HG03342 (cell line): Measurements from ENCODE around the gene PIP5K1B.

ENCODE experiments used
- ATAC-seq: cut with Tn5 transposase; IDR thresholded peaks from one replicate; pipeline ENCODE4 v1.9.1; 2021; ENCODE audit warnings: mild to moderate bottlenecking, moderate library complexity; ENCODE audit not compliant: unreplicated experiment

Gene PIP5K1B

DNA sequence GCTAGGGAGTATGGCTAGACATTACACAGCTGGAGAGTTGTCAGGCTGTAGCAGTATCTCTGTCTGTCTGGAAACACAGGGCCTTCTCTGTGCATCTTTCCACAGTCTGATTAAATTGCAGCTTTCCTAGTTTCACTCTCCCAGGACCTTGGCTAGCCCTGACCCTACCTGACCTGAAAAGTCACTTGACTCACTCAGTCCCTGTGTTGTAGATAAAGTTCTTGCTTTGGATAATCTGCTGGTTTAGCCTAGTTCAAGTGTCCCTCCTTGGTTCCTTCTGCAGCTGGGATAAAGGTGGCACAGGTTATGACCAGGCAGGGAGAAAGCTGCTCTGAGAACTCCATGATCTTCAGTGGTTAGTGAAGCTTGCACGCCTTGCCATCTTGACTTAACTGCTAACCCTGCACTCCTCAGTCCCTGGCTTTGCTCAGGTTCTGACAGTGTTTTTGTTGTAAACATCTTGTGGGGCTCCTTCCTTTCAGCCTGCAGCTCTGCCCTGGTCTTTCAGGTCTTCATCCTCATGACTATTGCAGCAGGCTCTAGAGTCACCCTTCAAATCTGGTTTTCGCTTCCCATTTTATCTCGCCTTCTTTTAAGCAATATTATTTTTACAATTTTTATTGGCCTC, 101.0 kb downstream of the PIP5K1B start:
- ATAC-seq = no peak

DNA sequence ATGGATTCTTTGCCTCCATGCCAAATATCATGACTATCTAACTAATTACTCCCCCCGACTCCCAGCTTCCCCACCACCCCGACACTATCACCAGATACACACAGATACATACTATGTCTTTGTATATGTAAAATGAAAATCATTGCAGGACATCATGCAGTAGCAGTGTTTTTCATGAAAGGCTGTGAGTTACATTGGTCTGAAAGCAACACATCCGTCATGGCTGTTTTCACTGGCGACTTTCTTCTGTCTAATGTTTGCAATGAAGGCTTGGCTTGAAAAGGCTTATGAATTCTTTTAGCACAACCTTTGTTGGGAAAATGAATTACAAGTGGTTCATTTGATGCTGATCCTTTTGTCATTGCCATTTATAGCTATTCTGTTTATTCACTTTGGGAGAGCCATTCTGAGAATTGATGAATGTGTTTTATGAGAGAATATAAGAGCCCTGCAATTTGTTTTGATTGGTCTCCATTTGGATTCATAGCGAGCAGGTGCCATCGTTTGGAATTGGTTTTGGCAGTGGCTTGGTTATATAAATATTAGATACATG, 103.4 kb downstream of the PIP5K1B start:
- ATAC-seq = no peak

DNA sequence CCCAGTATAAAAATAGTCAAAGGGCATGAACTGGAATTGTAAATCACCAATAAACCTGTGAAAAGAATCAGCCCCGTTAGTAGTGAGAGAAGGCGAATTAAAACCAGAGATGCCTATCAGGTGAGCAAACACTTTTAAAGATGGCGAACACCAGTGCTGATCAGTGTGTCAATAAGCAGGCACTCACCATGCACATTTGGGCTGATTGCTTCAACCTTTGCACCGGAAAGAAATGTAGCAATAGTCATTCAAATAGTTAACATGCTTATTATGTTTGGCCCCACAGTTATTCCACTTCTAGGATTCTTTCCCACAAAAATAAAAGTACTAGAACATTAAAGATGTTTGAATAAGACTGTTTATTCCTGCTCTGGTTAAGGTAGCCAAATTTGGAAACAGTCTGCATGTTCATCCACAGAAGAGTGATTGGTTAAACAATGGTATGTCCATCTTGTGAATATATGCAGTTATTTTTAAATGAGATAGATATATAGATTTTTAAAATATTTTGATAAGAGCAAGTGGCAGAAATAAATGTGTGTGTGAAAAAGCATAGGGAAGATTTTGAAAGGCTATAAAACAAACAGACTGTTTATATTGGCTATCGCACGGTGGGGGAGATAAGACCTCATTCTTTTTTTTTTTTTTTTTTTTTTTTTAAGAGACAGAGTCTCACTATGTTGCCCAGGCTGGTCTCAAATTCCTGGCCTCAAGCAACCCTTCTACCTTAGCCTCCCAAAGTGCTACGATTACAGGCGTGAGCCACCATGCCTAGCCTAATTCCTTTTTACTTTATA, 112.2 kb downstream of the PIP5K1B start:
- no peak for ATAC-seq

DNA sequence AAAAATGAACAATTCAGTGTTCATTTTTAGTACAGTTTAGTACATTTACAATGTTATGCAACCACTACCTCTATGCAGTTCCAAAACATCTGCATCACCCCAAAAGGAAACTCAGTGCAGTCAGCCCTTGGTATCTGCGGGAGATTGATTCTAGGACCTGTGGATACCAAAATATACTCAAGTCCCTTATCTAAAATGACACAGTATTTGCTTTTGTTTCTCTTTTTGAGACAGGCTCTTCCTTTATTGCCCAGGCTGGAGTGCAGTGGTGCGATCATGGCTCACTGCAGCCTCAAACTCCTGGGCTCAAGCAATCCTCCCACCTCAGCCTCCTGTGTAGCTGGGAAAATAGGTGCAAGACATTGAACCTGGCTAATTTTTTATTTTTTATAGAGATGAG, 114.0 kb downstream of the PIP5K1B start:
- no peak for ATAC-seq

DNA sequence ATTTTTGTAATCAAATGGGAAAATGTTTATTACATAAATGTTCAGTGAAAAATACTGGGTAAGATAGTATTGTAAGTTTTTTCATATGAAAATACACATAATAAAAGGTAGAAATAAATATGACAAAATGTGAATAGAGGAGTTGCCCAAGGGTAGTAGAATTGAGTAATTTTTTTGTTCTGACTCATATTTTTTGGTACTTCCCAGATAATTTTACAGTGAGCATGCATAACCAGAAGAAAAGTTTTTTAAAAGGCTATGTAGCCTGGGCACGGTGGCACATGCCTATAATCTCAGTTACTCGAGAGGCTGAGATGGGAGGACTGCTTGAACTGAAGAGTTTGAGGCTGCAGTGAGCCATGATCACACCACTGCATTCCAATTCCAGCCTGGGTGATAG, 116.9 kb downstream of the PIP5K1B start:
- ATAC-seq = no peak

DNA sequence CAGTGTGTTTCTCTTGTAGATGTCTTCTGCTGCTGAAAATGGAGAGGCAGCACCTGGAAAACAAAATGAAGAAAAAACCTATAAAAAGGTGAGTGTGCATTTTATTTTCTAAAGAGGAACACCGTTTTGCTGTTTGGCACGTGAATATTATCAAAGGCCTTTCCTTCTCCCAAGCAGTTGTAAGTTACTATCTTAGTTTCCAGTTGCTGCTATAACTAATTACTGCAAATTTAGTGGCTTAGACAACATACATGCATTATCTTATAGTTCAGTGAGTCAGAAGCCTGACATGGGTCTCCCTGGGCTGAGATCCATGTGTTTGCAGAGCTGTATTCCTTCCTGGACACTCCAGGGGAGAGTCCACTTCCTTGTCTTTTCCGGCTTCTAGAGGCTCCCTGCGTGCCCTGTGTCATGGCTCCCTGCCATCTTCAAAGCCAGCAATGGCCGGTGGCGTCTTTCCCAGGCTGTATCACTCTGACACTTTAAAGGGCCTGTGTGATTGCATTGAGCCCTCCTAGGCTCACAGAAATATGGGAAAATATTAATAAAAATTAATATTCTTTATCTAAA, 117.6 kb downstream of the PIP5K1B start:
- ATAC-seq = no peak

DNA sequence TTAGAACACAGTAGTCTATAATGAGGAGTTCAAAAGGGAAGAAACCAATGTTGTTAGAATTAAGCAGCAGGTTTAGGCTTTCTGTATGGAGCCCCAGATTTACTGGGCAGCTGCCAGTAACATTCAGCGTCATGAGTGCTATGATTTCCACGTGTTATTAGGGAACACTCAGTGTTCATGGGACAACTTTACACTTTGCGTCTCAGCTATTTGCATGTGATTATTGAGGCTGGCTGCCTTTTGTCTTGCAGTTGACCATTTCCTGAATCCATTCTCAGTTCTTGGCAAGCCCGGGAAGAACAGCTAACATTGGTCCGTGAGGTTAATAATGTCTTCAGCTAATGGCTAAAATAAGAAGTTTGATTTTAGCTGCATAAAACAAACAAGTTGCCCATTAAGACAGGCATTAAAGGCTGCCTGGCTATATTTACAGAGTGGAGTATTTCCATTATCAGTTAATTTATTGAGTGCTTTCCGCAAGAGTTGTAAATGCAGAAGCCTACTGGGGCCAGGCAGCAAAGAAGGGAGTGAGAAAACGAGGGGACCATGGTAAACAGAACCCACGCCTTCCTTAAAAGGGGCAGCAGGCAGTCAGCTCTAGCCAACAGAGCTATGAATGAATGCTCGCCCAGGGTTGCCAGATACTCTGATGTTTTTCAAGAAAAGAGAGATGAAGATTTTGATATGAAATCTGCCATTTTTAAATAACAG, 120.9 kb downstream of the PIP5K1B start:
- no peak for ATAC-seq

DNA sequence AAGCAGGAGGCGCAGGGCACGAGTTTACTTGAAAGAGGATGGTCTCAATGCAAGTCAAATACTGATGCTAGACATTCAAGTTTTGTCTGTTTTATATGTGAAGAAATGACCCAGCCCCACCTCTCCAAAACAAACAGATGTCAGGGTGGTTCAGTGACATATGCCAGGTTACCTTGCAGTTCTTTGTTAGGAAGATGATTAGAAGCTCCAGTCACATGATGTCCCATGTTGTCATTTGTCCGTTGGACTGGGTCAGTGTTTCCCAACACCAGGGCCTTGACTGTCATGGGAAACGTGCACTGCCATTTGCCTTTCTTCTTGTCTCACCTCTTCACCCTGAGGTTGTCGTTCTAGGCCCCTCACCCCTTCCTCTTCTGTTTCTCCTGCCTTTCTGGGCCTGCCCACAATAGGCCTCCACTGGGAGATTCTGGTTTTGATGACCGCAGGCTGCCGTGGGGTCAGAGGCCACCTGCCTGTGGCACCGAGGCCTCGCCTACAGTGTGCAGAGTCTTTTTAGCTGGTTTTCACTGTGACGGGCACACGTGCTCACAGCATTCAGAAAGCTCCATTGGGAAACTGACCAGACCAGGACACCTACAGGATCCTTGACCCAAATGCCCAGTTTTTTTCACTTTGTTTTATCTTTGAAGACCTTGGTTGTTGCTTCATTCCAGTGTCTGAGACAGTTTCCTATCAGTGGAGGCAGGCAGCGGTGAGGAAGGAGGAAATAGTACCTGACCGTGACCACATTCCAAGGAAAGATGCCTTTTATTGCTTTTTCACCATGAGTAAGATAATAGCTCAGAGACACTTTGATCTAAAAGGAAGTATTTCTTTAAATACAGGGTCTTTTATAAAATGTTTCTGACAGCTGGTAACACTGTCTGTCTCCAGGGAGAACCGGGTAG, 123.1 kb downstream of the PIP5K1B start:
- no peak for ATAC-seq

DNA sequence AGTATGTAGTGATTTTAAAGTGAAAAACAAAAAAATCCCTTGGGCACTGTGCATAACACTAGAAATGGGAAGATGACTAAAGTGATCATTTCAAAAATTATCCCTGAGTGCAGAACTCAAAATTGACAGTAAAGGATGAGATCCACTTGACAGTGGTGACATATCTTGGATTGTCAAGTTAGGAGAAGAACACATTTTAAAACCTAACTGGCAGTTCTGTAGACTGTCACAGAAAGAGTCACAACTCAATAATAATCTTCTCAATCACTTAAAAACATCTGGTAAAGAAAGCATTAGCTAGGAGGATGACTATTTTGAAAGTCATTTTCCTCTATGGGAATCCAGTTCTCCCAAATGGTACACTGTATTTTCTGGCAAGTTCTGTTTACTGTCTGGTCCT, 127.1 kb downstream of the PIP5K1B start:
- ATAC-seq = no peak

DNA sequence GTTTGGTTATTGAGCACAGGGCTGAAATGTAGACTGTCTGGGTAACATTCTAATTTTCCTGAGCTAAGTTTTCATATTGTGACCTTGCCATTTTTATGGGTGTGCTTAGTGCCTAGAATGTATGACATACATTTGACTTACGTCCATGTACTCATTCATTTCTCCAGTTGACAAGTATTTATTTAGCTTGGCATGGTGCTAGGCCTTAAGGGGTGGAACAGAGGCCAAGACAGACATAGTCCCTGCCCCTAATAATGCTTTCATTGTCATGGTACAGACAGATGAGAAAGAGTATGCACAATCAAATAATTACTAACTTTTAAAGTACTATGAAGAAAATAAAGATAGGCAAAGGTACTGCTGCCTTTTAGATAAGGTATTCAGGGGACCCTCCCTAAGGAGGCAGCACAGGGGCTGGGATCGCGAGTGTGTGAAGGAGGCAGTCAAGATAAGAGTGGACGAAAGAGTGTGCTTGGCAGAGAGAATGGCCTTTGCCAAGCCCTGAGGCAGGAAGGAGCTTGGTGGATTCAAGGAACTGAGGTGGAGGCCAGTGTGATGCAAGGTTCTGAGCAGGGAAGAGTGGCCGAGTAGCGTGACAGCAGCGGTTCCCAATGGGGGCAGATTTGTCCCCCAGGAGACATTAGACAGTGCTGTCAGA, 128.0 kb downstream of the PIP5K1B start:
- ATAC-seq = no peak

DNA sequence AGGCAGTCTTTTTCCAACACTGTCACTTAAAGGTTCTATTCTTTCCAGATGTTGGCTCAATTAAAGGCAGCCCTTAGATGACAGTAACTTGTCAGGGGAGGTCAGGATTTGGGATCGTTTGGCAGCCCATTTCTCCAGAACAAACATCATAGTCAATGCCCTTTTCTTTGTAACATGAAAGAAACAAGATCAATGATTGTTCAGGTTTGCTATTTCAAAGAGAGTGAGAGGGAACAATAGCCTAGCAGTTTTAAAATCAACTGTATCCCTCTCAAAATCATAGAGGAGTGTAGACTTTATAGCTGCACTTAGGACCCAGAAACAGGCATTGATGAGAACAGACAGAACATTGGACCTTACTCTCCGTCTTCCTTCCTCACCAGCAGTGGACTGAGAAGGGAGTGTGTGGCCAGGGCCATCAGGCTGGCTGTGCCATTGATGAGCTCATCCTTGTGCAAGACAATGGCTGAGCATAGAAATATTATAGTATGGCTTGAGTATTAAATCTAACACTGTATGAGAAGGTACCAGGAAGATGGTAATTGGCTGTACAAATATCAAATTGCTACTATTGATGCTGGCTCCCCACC, 130.0 kb downstream of the PIP5K1B start:
- no peak for ATAC-seq

DNA sequence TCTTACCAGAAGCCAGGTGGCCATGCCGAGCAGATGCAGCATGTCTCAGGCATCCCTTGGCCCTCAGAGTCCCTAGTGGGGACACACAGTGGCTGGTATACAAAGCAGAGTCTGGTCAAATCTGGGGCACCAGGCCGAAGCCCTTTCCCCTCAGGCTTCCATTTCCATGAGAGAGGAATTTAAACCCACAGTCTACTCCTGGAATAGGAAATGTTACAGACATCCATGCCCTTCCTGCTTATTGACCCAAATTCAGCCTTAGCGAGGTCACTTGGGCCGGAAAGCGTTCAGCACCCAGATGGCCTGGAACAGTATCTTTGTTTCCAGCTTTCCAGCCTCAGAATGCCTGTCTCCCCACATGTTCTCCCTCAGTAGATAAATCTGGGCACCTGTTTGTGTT, 131.7 kb downstream of the PIP5K1B start:
- ATAC-seq = no peak

DNA sequence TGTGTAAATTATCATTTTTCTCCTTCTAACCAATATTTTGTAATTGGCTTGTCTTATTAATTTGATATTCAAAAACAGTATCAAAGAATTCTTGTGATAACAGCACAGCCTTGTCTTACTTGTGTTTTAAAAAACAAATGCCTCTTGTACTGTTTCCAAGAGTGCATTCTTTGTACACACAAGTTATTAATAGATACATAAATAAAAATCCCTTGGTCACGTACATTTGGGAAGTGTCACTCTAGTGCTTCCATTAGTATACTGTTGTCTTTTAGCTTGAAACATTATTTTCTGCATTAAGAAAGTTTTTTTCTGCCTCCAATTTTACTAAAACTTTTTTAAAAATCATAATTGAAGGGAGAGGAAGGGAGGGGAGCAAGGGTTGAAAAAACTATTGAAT, 133.2 kb downstream of the PIP5K1B start:
- ATAC-seq = no peak

DNA sequence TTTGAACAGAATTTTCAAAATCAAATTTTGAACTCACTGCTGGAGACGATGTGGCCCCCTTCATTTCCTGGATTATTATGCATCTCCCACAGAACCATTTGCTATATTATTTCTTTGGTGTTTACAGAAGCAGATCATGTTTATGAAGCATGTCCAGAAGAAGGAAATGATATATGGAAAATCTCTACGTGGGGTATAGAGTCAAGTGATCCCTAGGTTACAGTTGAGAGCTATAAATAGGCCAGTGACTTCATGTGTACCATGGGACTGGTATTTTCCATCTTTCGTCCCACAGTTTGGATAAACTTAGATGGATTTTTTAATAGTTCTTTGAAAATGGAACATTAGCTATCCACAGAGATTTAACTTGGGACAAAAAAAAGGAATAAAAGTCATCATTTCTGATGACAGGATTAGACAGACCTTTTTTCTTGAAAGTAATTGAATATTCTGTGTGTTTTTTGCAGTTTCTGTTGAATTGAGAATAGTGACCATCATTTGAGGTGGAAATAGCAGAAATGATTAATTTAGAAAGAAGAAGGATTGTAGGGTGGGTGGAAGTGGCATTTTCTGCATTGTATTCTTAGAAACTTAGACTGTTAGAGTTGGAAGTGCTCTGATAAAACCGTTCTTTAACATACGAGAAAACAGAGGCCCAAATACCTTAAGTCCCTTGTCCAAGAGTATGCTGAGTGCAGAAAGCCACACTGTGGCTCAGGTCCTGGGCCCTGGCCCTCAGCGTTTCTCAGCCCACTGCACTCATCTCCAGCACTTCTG, 136.4 kb downstream of the PIP5K1B start:
- no peak for ATAC-seq

DNA sequence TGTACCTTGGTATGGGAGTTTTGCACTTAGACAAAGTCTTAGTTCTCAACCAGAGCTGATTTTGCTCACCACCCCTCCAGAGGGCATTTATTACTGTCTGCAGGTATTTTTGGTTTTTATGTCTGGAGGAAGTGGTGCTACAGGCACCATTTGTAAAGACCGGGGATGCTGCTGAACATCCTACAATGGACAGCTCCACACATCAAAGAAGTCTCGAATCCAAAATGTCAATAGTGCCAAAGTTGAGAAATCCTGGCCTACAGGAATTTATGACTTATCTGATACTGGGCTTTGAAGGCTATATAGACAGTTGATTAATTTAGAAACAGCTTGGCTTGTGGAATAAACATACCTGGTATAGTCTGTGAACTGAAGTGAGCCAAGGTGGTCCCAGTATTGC, 137.5 kb downstream of the PIP5K1B start:
- ATAC-seq = no peak

DNA sequence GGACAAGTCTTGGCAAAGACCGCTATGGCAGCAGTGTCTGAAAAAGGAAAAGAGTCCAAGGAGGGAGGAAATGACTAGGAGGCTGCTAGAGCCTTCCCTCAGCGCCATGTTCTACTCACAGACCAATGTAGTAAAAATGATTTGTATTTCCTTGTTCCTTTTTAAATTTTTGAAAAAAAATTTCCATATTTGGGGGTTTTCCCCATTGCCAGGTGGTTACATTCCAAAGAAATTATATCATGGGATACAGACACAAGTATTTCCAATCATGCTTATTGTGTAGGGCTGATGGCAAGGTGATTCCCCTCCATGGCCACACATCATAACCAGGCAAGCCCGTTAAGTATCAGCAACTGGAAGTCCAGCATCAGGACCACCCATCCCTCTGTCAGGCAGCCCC, 138.2 kb downstream of the PIP5K1B start:
- ATAC-seq = no peak

DNA sequence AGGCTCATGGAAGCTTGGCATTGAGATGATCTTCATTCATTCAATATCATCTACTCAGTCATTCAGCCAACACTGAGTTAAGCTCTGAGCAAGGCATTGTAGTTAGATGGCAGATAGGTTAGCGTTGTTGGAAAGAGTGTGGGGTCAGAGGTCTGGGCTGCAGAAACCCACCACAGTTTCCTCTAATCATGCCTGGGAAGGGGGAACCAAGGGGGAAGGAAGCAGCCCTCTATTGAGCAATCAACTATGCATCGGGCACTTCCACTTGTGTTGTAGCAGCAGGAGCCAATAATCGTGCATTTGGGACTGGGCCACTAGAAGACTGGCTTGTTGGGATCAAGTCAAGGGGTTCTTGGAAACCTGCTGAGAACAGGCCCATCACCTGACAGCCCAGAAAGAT, 139.1 kb downstream of the PIP5K1B start:
- no peak for ATAC-seq
